Stimulated activated naive CD8-positive, alpha-beta T cell treated with anti-CD3 and anti-CD28 coated beads, Interleukin-15, amount 100 ng/mL, for 72 hours (primary cell): ENCODE results near the gene OR2L13.

Source experiments
- ATAC-seq: fragments of 150-1000 bp; cut with Tn5 transposase; 2 replicates; pipeline ENCODE4 v1.10.0; 2021; ENCODE audit warnings: mild to moderate bottlenecking, moderate library complexity
- DNase-seq, 2 donors: peaks; one replicate each; pipeline ENCODE4 v3.0.0; 2021 to 2022
- H3K27ac Mint-ChIP-seq, 2 donors: one replicate each; pipeline ENCODE4 v1.8.0; 2022; ENCODE audit warnings: mild to moderate bottlenecking in 2 of 2, mixed read lengths in 2 of 2, moderate library complexity in 2 of 2
- H3K27me3 Mint-ChIP-seq: one replicate; pipeline ENCODE4 v1.8.0; 2022; ENCODE audit warnings: mixed read lengths
- H3K4me1 Mint-ChIP-seq: one replicate; pipeline ENCODE4 v1.8.0; 2022; ENCODE audit warnings: mild to moderate bottlenecking, mixed read lengths
- H3K4me3 Mint-ChIP-seq, 2 donors: one replicate each; pipeline ENCODE4 v1.8.0; 2022; ENCODE audit warnings: mild to moderate bottlenecking in 2 of 2, mixed read lengths in 2 of 2, moderate library complexity in 1 of 2
- H3K9me3 Mint-ChIP-seq, 2 donors: one replicate each; pipeline ENCODE4 v1.8.0; 2022; ENCODE audit warnings: mixed read lengths in 2 of 2

OR2L13 gene

DNA sequence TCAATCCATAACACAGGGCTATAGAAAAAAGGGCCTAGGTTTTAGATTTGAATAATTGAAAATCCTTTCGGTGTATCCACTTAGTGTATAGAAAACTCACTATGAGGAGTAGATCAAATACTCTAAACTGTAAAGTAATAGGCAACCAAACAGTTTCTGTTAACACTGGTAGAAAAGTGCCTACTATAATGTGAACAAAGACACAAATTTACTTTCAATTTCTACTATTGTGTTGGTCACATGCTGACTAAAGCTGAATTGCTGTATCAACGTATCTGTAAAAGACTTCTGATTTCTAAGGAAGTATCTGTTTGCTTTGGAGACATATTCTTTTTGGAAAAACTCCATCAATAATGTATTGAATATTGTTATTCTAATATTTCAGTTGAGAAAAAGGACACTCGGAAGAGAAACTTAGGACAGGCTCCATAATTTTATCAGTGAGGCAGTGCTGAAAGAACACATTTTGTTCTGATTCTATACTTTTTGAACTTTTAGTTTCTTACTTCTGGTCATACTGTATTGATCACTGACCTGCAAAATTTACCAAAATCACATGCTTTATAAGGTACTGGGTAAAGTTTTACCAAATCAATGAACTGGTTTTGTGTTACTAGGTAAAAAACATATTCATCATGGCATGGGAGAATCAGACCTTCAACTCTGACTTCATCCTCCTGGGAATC lies 49.7 kb downstream of the OR2L13 start, which contains the start of gene OR2M5:
Gene OR2M5, plus strand, starts transcription at position 636 of the 686 bp plus-strand sequence. Its CDS starts 0 bp downstream, at position 636.
- no peak within 1 kb of the TSS for H3K4me3 Mint-ChIP-seq
- peaks cover 14 to 23% of the 10 kb centered on the region in 2 donors for H3K9me3 Mint-ChIP-seq
- H3K27ac Mint-ChIP-seq = peak within 1 kb of the TSS in 1 of 2 donors; percentile 81
- H3K4me1 Mint-ChIP-seq = no peaks in the 10 kb centered on the region
- no peaks in the 10 kb centered on the region for H3K27me3 Mint-ChIP-seq
- DNase-seq (no peak), ATAC-seq (no peak)
